ENCODE data around the gene KCND3.

DNA sequence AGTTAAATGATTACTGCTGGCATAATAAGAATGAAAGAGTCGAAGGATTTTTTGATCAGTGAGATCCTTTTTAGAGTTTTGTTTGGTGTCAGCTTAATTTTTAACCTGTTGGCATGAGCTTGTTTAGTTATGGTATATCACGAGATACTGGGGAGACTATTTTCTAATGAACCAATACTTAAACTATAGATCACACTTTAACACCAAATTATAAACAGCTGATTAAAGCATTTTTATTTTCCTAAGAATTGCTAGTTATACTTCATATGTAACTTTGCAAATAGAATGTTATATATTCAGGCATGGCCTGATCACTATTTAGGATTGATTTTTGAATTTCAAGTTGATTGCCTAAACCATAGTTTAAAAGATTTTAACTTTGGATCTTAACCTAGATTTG lies 227.8 kb downstream of the KCND3 start:
- TF ChIP-seq GATA3 (IDR thresholded peaks at IDR 0.05; ENCODE audit: low read depth, low read length): no peak
- TF ChIP-seq GATA2 (IDR thresholded peaks at IDR 0.05; ENCODE audit: low read depth, low read length): no peak
